KMS-11 (cell line): Measurements from ENCODE around the gene IL17RA.

ENCODE experiments used
- H2AFZ ChIP-seq: fragments of 200-600 bp; sonication (generic); 2 replicates; pipeline ENCODE4 v1.6.1; 2016; ENCODE audit warnings: antibody characterized with exemption, mixed run types, low read depth
- H3K27ac ChIP-seq: fragments of 200-600 bp; sonication (generic); 2 replicates; pipeline ENCODE4 v1.6.1; 2016; ENCODE audit warnings: mild to moderate bottlenecking, mixed run types
- H3K27me3 ChIP-seq: fragments of 200-600 bp; sonication (generic); 2 replicates; pipeline ENCODE4 v1.6.1; 2017; ENCODE audit warnings: mild to moderate bottlenecking, low read depth, mixed run types, moderate library complexity; ENCODE audit not compliant: insufficient read depth
- H3K36me3 ChIP-seq: fragments of 200-600 bp; sonication (generic); 2 replicates; pipeline ENCODE4 v1.6.1; 2017; ENCODE audit warnings: mild to moderate bottlenecking, mixed run types; ENCODE audit not compliant: insufficient read depth
- H3K4me1 ChIP-seq: fragments of 200-600 bp; sonication (generic); 2 replicates; pipeline ENCODE4 v1.6.1; 2016; ENCODE audit warnings: mild to moderate bottlenecking, low read depth, mixed run types; ENCODE audit not compliant: poor library complexity, severe bottlenecking
- H3K4me2 ChIP-seq: fragments of 200-600 bp; sonication (generic); 2 replicates; pipeline ENCODE4 v1.7.0; 2016; ENCODE audit warnings: mild to moderate bottlenecking, mixed run types
- H3K4me3 ChIP-seq: fragments of 200-600 bp; sonication (generic); IDR thresholded peaks from 2 replicates; pipeline ENCODE4 v1.6.1; 2017; ENCODE audit warnings: low read depth, low read length, mixed read lengths; ENCODE audit not compliant: insufficient read depth
- H3K79me2 ChIP-seq: fragments of 200-600 bp; sonication (generic); 2 replicates; pipeline ENCODE4 v1.6.1; 2016; ENCODE audit warnings: low read depth, mixed run types; ENCODE audit not compliant: insufficient read depth
- H3K9ac ChIP-seq: fragments of 200-600 bp; sonication (generic); 2 replicates; pipeline ENCODE4 v1.6.1; 2016; ENCODE audit warnings: mild to moderate bottlenecking, mixed run types
- H4K20me1 ChIP-seq: fragments of 200-600 bp; sonication (generic); 2 replicates; pipeline ENCODE4 v1.6.1; 2016; ENCODE audit warnings: mild to moderate bottlenecking, mixed run types; ENCODE audit not compliant: insufficient read depth
- TF ChIP-seq, protein P1 (sequence below): fragments of 200-600 bp; sonication (generic); conservative IDR thresholded peaks from 2 replicates; pipeline ENCODE4 v1.6.1; 2017; ENCODE audit warnings: low read depth, mild to moderate bottlenecking, antibody characterized with exemption, low read length, moderate library complexity, mixed read lengths

Gene IL17RA

DNA sequence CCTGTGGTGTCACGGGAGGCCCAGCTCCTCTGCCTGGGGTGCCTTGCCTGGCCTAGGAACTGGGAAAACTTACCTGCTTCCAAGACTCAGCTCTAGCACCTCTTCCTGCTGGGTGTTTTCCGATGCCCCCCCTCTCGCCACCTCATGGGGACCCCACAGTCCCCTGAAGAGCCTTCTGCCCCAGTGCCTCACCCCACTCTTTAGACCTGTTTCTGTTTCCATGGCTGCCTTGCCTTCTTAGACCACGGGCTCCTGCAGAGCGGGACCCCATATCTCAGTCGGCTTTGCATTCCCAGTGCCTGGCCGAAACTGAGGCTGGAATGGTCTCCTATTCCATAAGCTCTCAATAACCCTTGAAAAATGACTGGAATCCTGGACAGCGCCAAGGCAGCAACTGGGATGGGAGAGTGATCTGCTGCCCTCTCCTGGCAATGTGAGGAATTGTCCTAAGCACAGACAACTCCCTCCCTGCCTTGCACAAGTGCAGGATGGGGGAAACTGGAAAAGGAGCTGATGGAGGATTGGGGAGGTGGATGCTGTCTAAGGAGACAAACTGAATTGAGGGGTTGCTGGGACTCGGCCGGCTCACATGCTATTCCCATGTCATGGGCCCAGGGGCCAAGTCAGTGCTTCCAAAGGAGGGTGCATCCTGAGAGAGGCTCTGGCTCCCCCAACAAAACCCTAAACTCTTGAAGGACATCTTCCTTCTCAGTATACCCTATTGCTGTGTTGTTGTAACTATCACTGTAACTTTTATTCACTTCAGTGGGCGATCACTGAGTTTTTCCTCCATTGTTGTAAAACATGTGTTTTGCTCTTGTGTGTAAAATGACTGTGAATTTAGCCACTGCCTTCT, 26.6 kb upstream of the IL17RA start:
- Histone ChIP-seq H3K4me1 (no peaks in the 10 kb centered on the region), H2AFZ (no peak overlapping the region), H3K79me2 (no peaks in the 10 kb centered on the region), H4K20me1 (no peaks in the 10 kb centered on the region), H3K4me2 (no peak overlapping the region), H3K27me3 (no peaks in the 10 kb centered on the region), H3K27ac (no peak overlapping the region), H3K36me3 (no peaks in the 10 kb centered on the region), H3K9ac (no peak overlapping the region), H3K4me3 (no peak overlapping the region)
- TF ChIP-seq, protein P1, sequence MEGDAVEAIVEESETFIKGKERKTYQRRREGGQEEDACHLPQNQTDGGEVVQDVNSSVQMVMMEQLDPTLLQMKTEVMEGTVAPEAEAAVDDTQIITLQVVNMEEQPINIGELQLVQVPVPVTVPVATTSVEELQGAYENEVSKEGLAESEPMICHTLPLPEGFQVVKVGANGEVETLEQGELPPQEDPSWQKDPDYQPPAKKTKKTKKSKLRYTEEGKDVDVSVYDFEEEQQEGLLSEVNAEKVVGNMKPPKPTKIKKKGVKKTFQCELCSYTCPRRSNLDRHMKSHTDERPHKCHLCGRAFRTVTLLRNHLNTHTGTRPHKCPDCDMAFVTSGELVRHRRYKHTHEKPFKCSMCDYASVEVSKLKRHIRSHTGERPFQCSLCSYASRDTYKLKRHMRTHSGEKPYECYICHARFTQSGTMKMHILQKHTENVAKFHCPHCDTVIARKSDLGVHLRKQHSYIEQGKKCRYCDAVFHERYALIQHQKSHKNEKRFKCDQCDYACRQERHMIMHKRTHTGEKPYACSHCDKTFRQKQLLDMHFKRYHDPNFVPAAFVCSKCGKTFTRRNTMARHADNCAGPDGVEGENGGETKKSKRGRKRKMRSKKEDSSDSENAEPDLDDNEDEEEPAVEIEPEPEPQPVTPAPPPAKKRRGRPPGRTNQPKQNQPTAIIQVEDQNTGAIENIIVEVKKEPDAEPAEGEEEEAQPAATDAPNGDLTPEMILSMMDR: peak; percentile 90

DNA sequence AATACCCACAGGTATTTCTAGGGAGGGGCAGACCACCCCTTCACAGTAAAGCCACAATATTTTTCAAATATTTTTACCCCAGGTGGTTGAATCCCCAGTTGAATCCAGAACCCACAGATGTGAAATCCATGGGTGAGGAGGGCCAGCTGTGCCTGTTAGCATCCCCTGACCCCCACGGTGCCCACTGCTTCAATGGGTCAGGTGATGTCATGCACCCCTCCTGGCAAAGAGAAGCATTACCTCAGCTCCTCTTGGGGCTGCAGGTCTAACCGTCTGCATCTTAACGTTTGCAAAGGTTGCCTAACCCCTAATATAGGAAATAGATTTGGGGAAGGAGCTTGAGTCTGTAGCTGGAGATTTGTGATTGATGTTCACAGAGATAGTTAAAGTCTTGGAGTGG, 24.7 kb upstream of the IL17RA start:
- Histone ChIP-seq H3K4me2 (no peak overlapping the region), H4K20me1 (no peaks in the 10 kb centered on the region), H2AFZ (no peak overlapping the region), H3K9ac (no peak overlapping the region), H3K4me1 (no peaks in the 10 kb centered on the region), H3K27ac (no peak overlapping the region), H3K4me3 (no peak overlapping the region), H3K79me2 (no peaks in the 10 kb centered on the region), H3K36me3 (no peaks in the 10 kb centered on the region), H3K27me3 (no peaks in the 10 kb centered on the region)
- TF ChIP-seq, protein P1: no peak

DNA sequence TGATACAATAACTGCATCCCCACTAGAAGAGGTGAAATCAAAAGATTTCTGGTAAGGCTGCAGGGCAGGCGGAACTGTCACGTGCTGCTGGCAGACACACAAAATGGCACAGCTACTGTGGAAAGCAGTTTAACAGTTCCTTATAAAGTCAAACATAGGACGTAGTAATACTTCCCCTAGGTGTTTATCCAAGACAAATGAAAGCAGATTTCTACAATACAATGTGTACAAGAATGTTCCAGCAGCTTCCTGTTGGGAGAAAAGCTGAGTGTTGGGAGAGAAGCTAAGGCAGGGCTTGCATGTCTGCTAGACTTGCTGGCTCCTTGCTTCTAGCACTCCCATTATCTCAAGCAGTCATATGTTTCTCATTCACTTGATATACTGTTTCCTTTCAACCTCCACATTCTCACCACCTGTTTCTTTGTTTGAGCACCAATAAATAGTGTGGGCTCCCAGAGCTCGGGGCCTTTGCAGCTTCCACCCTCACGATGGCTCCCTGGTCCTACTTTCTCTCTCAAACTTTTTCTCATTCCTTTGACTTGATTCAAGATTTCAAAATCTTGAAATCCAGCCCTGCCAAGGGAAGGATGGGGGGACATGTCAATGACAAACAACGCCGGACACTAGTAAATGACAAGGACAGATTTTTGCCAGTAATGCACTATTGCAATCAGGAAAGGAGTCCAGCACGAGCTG, 21.2 kb upstream of the IL17RA start:
- no peaks in the 10 kb centered on the region for H3K79me2 ChIP-seq
- H3K27ac ChIP-seq: no peak overlapping the region
- H3K4me3 ChIP-seq: no peak overlapping the region
- no peak overlapping the region for H3K4me2 ChIP-seq
- H3K36me3 ChIP-seq: no peaks in the 10 kb centered on the region
- no peaks in the 10 kb centered on the region for H3K27me3 ChIP-seq
- TF ChIP-seq, protein P1: no peak
- H3K4me1 ChIP-seq: no peaks in the 10 kb centered on the region
- H4K20me1 ChIP-seq: no peaks in the 10 kb centered on the region
- H3K9ac ChIP-seq: no peak overlapping the region
- H2AFZ ChIP-seq: no peak overlapping the region

DNA sequence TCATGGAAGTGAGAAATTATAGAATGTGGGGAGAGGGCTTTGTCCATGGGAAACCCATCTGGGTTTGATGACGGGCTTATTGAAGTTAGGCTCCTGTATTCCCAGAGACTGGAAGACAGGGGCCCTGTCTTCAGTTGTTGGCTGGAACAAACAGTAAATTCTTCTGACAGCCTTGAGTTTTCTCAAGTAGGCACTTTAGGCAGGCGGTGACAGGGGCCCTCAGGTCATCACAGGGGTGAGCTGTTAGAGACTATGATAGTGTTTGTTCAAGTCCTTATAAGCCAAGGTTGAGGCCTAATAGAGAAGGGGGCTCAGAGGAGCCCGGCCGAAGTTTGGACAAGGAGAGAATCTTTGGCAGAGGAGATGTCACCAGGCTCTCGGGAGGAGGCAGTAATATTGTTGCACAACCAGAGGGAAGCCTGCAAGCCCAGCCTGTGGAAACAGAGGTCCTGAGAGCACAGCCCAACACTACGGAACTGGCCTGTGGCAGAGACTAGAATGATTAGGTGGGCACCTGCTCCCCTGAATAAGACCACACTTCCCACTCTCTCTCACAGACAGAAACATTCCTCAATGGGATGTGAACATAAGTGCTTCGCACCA, 20.2 kb upstream of the IL17RA start:
- no peak overlapping the region for H3K4me3 ChIP-seq

More for the DNA sequence above, 20.2 kb upstream of the IL17RA start:
- Histone ChIP-seq H3K36me3 (no peaks in the 10 kb centered on the region), H3K27ac (no peak overlapping the region), H3K79me2 (no peaks in the 10 kb centered on the region), H3K4me2 (no peak overlapping the region), H4K20me1 (no peaks in the 10 kb centered on the region), H3K4me1 (no peaks in the 10 kb centered on the region), H3K27me3 (no peaks in the 10 kb centered on the region), H2AFZ (no peak overlapping the region), H3K9ac (no peak overlapping the region)
- TF ChIP-seq, protein P1: no peak
